IPS DF 6.9 (cell line): ENCODE results near the gene PVALB.

Experiments
- DNase-seq: peaks from one replicate; pipeline ENCODE4 v3.0.0-alpha.2; 2013; ENCODE audit warnings: low read depth, low spot score
- H3K27ac ChIP-seq: one replicate; pipeline ENCODE4 v1.5.1; 2013; ENCODE audit warnings: low read length, control low read depth
- H3K27me3 ChIP-seq: 2 replicates; pipeline ENCODE4 v1.6.1; 2013; ENCODE audit warnings: mild to moderate bottlenecking, low read length; ENCODE audit not compliant: control insufficient read depth, insufficient read depth
- H3K36me3 ChIP-seq: 2 replicates; pipeline ENCODE4 v1.6.1; 2013; ENCODE audit warnings: low read length; ENCODE audit not compliant: control insufficient read depth, insufficient read depth
- H3K4me1 ChIP-seq: 2 replicates; pipeline ENCODE4 v1.6.1; 2013; ENCODE audit warnings: low read length; ENCODE audit not compliant: control insufficient read depth, insufficient read depth
- H3K4me3 ChIP-seq: 2 replicates; pipeline ENCODE4 v1.5.1; 2013; ENCODE audit warnings: mild to moderate bottlenecking, low read length
- H3K9me3 ChIP-seq: 2 replicates; pipeline ENCODE4 v1.6.1; 2013; ENCODE audit warnings: low read length, inconsistent platforms; ENCODE audit not compliant: control insufficient read depth, insufficient read depth
- WGBS: extraction: QIAGEN DNeasy Blood & Tissue Kit; methylation state at CpG from one replicate; pipeline ENCODE4 v1.1.7; 2013; ENCODE audit warnings: mixed read lengths, missing lambda C conversion rate; ENCODE audit not compliant: insufficient read length, insufficient coverage; 5-methylcytosine and 5-hydroxymethylcytosine counted together

Gene PVALB

GRCh38 chr22:36765943-36766450 is 50.8 kb downstream of the PVALB start:
- Histone ChIP-seq H3K27ac (no peak overlapping the region), H3K36me3 (0 out of 2 replicates have a peak, but pooled peaks cover 10% of the 10 kb centered on the region), H3K4me1 (no peaks in the 10 kb centered on the region), H3K9me3 (no peaks in the 10 kb centered on the region), H3K4me3 (no peak overlapping the region), H3K27me3 (no peaks in the 10 kb centered on the region)
- WGBS: no CpG with 5 or more reads among the region's 11 CpGs
- no peak for DNase-seq

- no peaks in the 10 kb centered on the region for H3K27me3 ChIP-seq
- H3K4me1 ChIP-seq: no peaks in the 10 kb centered on the region
- no peak for DNase-seq
- WGBS: no CpG with 5 or more reads among the region's 17 CpGs
- H3K27ac ChIP-seq: no peak overlapping the region
- H3K36me3 ChIP-seq: 0 out of 2 replicates have a peak, but pooled peaks cover 10% of the 10 kb centered on the region
- H3K9me3 ChIP-seq: no peaks in the 10 kb centered on the region
- H3K4me3 ChIP-seq: no peak overlapping the region
Measured at GRCh38 chr22:36765131-36765942, 51.5 kb downstream of the PVALB start.

- DNase-seq: no peak
- WGBS: no CpG with 5 or more reads among the region's 6 CpGs
Measured at GRCh38 chr22:36764641-36765040, 52.2 kb downstream of the PVALB start.

GRCh38 chr22:36764060-36764459 is 52.8 kb downstream of the PVALB start:
- Histone ChIP-seq H3K27ac (no peak overlapping the region), H3K27me3 (no peaks in the 10 kb centered on the region)

More at GRCh38 chr22:36764641-36765040, 52.2 kb downstream of the PVALB start:
- Histone ChIP-seq H3K4me1 (no peaks in the 10 kb centered on the region), H3K4me3 (no peak overlapping the region), H3K27ac (no peak overlapping the region), H3K36me3 (0 out of 2 replicates have a peak, but pooled peaks cover 10% of the 10 kb centered on the region), H3K27me3 (no peaks in the 10 kb centered on the region), H3K9me3 (no peaks in the 10 kb centered on the region)

GRCh38 chr22:36763576-36763975 is 53.3 kb downstream of the PVALB start:
- H3K27ac ChIP-seq: no peak overlapping the region
- no peak overlapping the region for H3K4me3 ChIP-seq
- H3K4me1 ChIP-seq: no peaks in the 10 kb centered on the region
- no peaks in the 10 kb centered on the region for H3K9me3 ChIP-seq
- no peaks in the 10 kb centered on the region for H3K27me3 ChIP-seq
- H3K36me3 ChIP-seq: 0 out of 2 replicates have a peak, but pooled peaks cover 10% of the 10 kb centered on the region
- DNase-seq: no peak
- WGBS: no CpG with 5 or more reads among the region's 8 CpGs

More at GRCh38 chr22:36764060-36764459, 52.8 kb downstream of the PVALB start:
- H3K4me1 ChIP-seq: no peaks in the 10 kb centered on the region
- H3K4me3 ChIP-seq: no peak overlapping the region
- no peaks in the 10 kb centered on the region for H3K9me3 ChIP-seq
- no peak for DNase-seq
- H3K36me3 ChIP-seq: 0 out of 2 replicates have a peak, but pooled peaks cover 10% of the 10 kb centered on the region
- no CpG with 5 or more reads among the region's 9 CpGs for WGBS

GRCh38 chr22:36762687-36763260 is 54.1 kb downstream of the PVALB start:
- DNase-seq: no peak
- H3K36me3 ChIP-seq: 0 out of 2 replicates have a peak, but pooled peaks cover 10% of the 10 kb centered on the region
- WGBS: no CpG with 5 or more reads among the region's 17 CpGs
- no peak overlapping the region for H3K4me3 ChIP-seq
- H3K9me3 ChIP-seq: no peaks in the 10 kb centered on the region
- H3K27me3 ChIP-seq: no peaks in the 10 kb centered on the region
- no peak overlapping the region for H3K27ac ChIP-seq
- no peaks in the 10 kb centered on the region for H3K4me1 ChIP-seq

GRCh38 chr22:36761553-36762240 is 55.1 kb downstream of the PVALB start:
- Histone ChIP-seq H3K4me3 (no peak overlapping the region), H3K4me1 (no peaks in the 10 kb centered on the region), H3K9me3 (no peaks in the 10 kb centered on the region), H3K27me3 (no peaks in the 10 kb centered on the region), H3K27ac (no peak overlapping the region), H3K36me3 (0 out of 2 replicates have a peak, but pooled peaks cover 10% of the 10 kb centered on the region)
- no peak for DNase-seq
- WGBS: no CpG with 5 or more reads among the region's 10 CpGs

- Histone ChIP-seq H3K27me3 (no peaks in the 10 kb centered on the region), H3K4me1 (peaks cover 1% of the 10 kb centered on the region; the same call in 1 of the 2 replicates), H3K4me3 (no peak overlapping the region), H3K36me3 (0 out of 2 replicates have a peak, but pooled peaks cover 10% of the 10 kb centered on the region), H3K9me3 (no peaks in the 10 kb centered on the region), H3K27ac (no peak overlapping the region)
- no peak for DNase-seq
- no CpG with 5 or more reads among the region's 11 CpGs for WGBS
Measured at GRCh38 chr22:36760786-36761185, 56.0 kb downstream of the PVALB start.

- Histone ChIP-seq H3K4me3 (no peak overlapping the region), H3K4me1 (peaks cover 1% of the 10 kb centered on the region; the same call in 1 of the 2 replicates), H3K27me3 (no peaks in the 10 kb centered on the region), H3K36me3 (0 out of 2 replicates have a peak, but pooled peaks cover 10% of the 10 kb centered on the region), H3K27ac (no peak overlapping the region), H3K9me3 (no peaks in the 10 kb centered on the region)
- no peak for DNase-seq
- no CpG with 5 or more reads among the region's 19 CpGs for WGBS
Measured at GRCh38 chr22:36759481-36760159, 57.2 kb downstream of the PVALB start.
